RWPE2 (cell line): ENCODE data around the gene ACTL10.

Experiments
- ATAC-seq: fragments of 200-7000 bp; cut with Tn5 transposase; 3 replicates; pipeline ENCODE4 v1.9.1; 2021; ENCODE audit warnings: low read depth
- DNase-seq: peaks from one replicate; pipeline ENCODE4 v3.0.0-alpha.2; 2020; ENCODE audit warnings: low spot score
- H3K27ac ChIP-seq: fragments of 450-650 bp; 2 replicates; pipeline ENCODE4 v1.5.1; 2017; ENCODE audit warnings: mild to moderate bottlenecking; ENCODE audit not compliant: poor library complexity, severe bottlenecking
- H3K27me3 ChIP-seq: fragments of 250-450 bp; sonication (Bioruptor Pico); 2 replicates; pipeline ENCODE4 v1.5.1; 2021; ENCODE audit warnings: mild to moderate bottlenecking, moderate library complexity; ENCODE audit not compliant: insufficient read depth, poor library complexity, severe bottlenecking
- H3K36me3 ChIP-seq: fragments of 250-450 bp; sonication (Bioruptor Pico); 2 replicates; pipeline ENCODE4 v1.5.1; 2020; ENCODE audit warnings: low read depth, mild to moderate bottlenecking, moderate library complexity
- H3K4me1 ChIP-seq: fragments of 250-450 bp; sonication (Bioruptor Pico); 2 replicates; pipeline ENCODE4 v1.5.1; 2021; ENCODE audit warnings: mild to moderate bottlenecking, moderate library complexity; ENCODE audit not compliant: insufficient read depth, poor library complexity, severe bottlenecking
- H3K4me3 ChIP-seq: fragments of 250-450 bp; sonication (Bioruptor Pico); 2 replicates; pipeline ENCODE4 v1.5.1; 2021; ENCODE audit warnings: mild to moderate bottlenecking, moderate library complexity; ENCODE audit not compliant: severe bottlenecking
- H3K9me3 ChIP-seq: fragments of 250-450 bp; sonication (Bioruptor Pico); 2 replicates; pipeline ENCODE4 v1.5.1; 2021; ENCODE audit warnings: mild to moderate bottlenecking, moderate library complexity; ENCODE audit not compliant: severe bottlenecking
- CTCF ChIP-seq: fragments of 450-650 bp; IDR thresholded peaks from one replicate; pipeline ENCODE4 v1.5.1; 2017; ENCODE audit warnings: mild to moderate bottlenecking, moderate library complexity; ENCODE audit not compliant: poor library complexity, severe bottlenecking

The ACTL10 gene

GRCh38 chr20:33686100-33686983, 19.6 kb downstream of the ACTL10 start, which contains the start of gene E2F1:
Gene E2F1, minus strand, starts transcription at chr20:33686385. Its CDS starts 121 bp downstream, at chr20:33686264.
- Histone ChIP-seq H3K4me3 (peak within 1 kb of the TSS; percentile 93), H3K4me1 (peaks cover 12% of the 10 kb centered on the region), H3K36me3 (peaks cover 20% of the 10 kb centered on the region), H3K27ac (peak within 1 kb of the TSS; percentile 67), H3K27me3 (no peaks in the 10 kb centered on the region), H3K9me3 (no peaks in the 10 kb centered on the region)
- ATAC-seq, result peak; percentile 94
- peak; percentile 100 for DNase-seq
- TF ChIP-seq CTCF, result peak; percentile 58

- Histone ChIP-seq H3K4me3 (no peak overlapping the region), H3K27me3 (no peaks in the 10 kb centered on the region), H3K27ac (no peak overlapping the region), H3K9me3 (no peaks in the 10 kb centered on the region), H3K36me3 (peaks cover 20% of the 10 kb centered on the region), H3K4me1 (peaks cover 12% of the 10 kb centered on the region)
- no peak for ATAC-seq
- no peak for TF ChIP-seq CTCF
- DNase-seq, result no peak
Observed at GRCh38 chr20:33686984-33687366, 20.2 kb downstream of the ACTL10 start.

GRCh38 chr20:33687370-33687915, 20.7 kb downstream of the ACTL10 start:
- Histone ChIP-seq H3K9me3 (no peaks in the 10 kb centered on the region), H3K36me3 (peaks cover 19% of the 10 kb centered on the region), H3K4me3 (no peak overlapping the region), H3K4me1 (peaks cover 12% of the 10 kb centered on the region), H3K27ac (no peak overlapping the region), H3K27me3 (no peaks in the 10 kb centered on the region)
- DNase-seq, result no peak
- no peak for TF ChIP-seq CTCF
- ATAC-seq, result no peak

GRCh38 chr20:33687993-33688937, 21.5 kb downstream of the ACTL10 start:
- no peak for ATAC-seq
- DNase-seq, result no peak
- peaks cover 12% of the 10 kb centered on the region for H3K4me1 ChIP-seq
- no peak for TF ChIP-seq CTCF
- H3K27me3 ChIP-seq, result no peaks in the 10 kb centered on the region
- H3K27ac ChIP-seq, result no peak overlapping the region
- H3K36me3 ChIP-seq, result peaks cover 12% of the 10 kb centered on the region
- H3K9me3 ChIP-seq, result no peaks in the 10 kb centered on the region
- H3K4me3 ChIP-seq, result no peak overlapping the region
